ENCODE results near the gene CEACAM7. TPM values are rescaled to one million over a fixed set of nuclear protein-coding genes. Genes with fewer than 3 reads are reported as not detected.

Gene CEACAM7
- total and polyA plus RNA-seq, 2 of the 13 experiments (the other 11 are each of a cell fraction or from before 2014, with no cell fraction given), result not detected

GRCh38 chr19:41652250-41652649 lies 35.8 kb downstream of the CEACAM7 start:
- H4K20me1 ChIP-seq (ENCODE audit: insufficient read depth, low read length), result no peaks in the 10 kb centered on the region
- H3K9ac ChIP-seq (ENCODE audit: insufficient read depth, low read depth, low read length), result no peak overlapping the region
- peaks cover 0 to 1% of the 10 kb centered on the region in 2 experiments; a peak in 1 of 5 replicates for H3K27me3 ChIP-seq (ENCODE audit: control insufficient read depth in 1 of 2, insufficient read depth in 2 of 2, low read length in 2 of 2)
- CTCF ChIA-PET (ENCODE audit: low intra/inter-chr PET ratio, low total read pairs), result no interaction called here
- no TSS peak for BruUV-seq (replicated peaks)
- FAIRE-seq (no peak), DNase-seq (ENCODE audit: low spot score) (no peak), ATAC-seq (no peak)
- H3K79me2 ChIP-seq (ENCODE audit: insufficient read depth, low read length), result no peaks in the 10 kb centered on the region
- H3K4me1 ChIP-seq (ENCODE audit: insufficient read depth, low read length), result no peaks in the 10 kb centered on the region
- no peak overlapping the region for H3K27ac ChIP-seq (ENCODE audit: extremely low read length, insufficient read depth, low read length)
- H3K36me3 ChIP-seq (replicated peaks in 1 of 2; ENCODE audit: control insufficient read depth in 1 of 2, insufficient read depth in 2 of 2, low read length in 2 of 2), result no peaks in the 10 kb centered on the region
- no peak overlapping the region for H3K4me3 ChIP-seq (replicated peaks in 1 of 3; ENCODE audit: insufficient read depth in 1 of 3, low read depth in 2 of 3, low read length in 3 of 3)
- intact Hi-C loops (cut with micrococcal nuclease; ENCODE audit: unreplicated experiment) (no loop called here), in situ Hi-C loops (cut with HindIII; ENCODE audit: extremely low pct_ligation_motif_present, low pct_unique_long_range_greater_than_20kb) (no loop called here)
- no peak overlapping the region for H3K4me2 ChIP-seq (ENCODE audit: low read depth, low read length)
- POLR2A ChIA-PET, result no interaction called here
- 13% methylated on average over 3 of the region's 5 CpGs for WGBS (ENCODE audit: low lambda C conversion rate)
- no peak overlapping the region for H2AFZ ChIP-seq (ENCODE audit: low read length)
- H3K9me3 ChIP-seq (ENCODE audit: low read length), result no peaks in the 10 kb centered on the region
- TF ChIP-seq SMAD3 (CRISPR knock-in tag; IDR thresholded peaks at IDR 0.05) (no peak), MLXIP (CRISPR knock-in tag; IDR thresholded peaks at IDR 0.05; ENCODE audit: borderline replicate concordance) (no peak), GMEB1 (CRISPR knock-in tag; IDR thresholded peaks at IDR 0.05; ENCODE audit: borderline replicate concordance) (no peak), NFAT5 (CRISPR knock-in tag; IDR thresholded peaks at IDR 0.05) (no peak), SPEN (CRISPR knock-in tag; IDR thresholded peaks at IDR 0.05; ENCODE audit: low read depth) (no peak), NFE2L1 (CRISPR knock-in tag; IDR thresholded peaks at IDR 0.05; ENCODE audit: borderline replicate concordance) (no peak), HOXA7 (CRISPR knock-in tag; IDR thresholded peaks at IDR 0.05) (no peak), PRDM10 (CRISPR knock-in tag; IDR thresholded peaks at IDR 0.05; ENCODE audit: low read depth) (no peak), ZNF550 (CRISPR knock-in tag; IDR thresholded peaks at IDR 0.05; ENCODE audit: borderline replicate concordance) (no peak), CHCHD3 (CRISPR knock-in tag; IDR thresholded peaks at IDR 0.05) (no peak), ZNF670 (CRISPR knock-in tag; IDR thresholded peaks at IDR 0.05; ENCODE audit: borderline replicate concordance) (no peak)

Measured in HepG2 (cell line).